Measurements from ENCODE around the gene PLPPR2. TPM values are rescaled to one million over a fixed set of nuclear protein-coding genes. Genes with fewer than 3 reads are reported as not detected.

Gene PLPPR2
- total RNA-seq, 1 experiment from 2014 or later: 7.5 TPM

DNA sequence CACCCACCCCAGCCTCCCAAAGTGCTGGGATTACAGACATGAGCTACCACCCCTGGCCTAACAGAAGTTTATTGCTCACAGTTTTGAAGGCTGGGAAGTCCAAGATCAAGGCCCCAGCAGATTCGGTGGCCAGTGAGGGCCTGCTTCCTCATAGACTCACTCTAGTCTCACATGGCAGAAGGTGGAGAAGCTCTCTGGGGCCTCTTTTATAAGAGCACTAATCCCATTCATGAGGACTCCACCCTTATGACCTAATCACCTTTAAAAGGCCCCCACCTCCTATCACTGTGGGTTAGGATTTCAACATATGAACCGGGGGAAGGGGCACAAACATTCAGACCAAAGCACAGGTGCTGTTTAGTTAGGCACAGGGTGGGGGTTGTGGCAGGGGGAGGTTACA is 12.3 kb downstream of the PLPPR2 start:
- ATAC-seq (no peak), DNase-seq (ENCODE audit: low spot score) (no peak)
- Mint-ChIP-seq H3K27ac (no peak overlapping the region), H3K4me3 (no peak overlapping the region), H3K27me3 (ENCODE audit: low read depth) (no peaks in the 10 kb centered on the region), H3K9me3 (no peaks in the 10 kb centered on the region), H3K4me1 (peaks cover 1% of the 10 kb centered on the region; the same call in 1 of the 2 replicates), H3K36me3 (peaks cover 3% of the 10 kb centered on the region; the same call in 1 of the 2 replicates)
- POLR2A ChIA-PET: no interaction called here
- TF ChIP-seq, protein P1, sequence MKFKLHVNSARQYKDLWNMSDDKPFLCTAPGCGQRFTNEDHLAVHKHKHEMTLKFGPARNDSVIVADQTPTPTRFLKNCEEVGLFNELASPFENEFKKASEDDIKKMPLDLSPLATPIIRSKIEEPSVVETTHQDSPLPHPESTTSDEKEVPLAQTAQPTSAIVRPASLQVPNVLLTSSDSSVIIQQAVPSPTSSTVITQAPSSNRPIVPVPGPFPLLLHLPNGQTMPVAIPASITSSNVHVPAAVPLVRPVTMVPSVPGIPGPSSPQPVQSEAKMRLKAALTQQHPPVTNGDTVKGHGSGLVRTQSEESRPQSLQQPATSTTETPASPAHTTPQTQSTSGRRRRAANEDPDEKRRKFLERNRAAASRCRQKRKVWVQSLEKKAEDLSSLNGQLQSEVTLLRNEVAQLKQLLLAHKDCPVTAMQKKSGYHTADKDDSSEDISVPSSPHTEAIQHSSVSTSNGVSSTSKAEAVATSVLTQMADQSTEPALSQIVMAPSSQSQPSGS (CRISPR knock-in tag; IDR thresholded peaks at IDR 0.05; ENCODE audit: borderline replicate concordance, low read depth): no peak
- TF ChIP-seq NR3C1 (CRISPR knock-in tag; conservative IDR thresholded peaks at IDR 0.05; ENCODE audit: low read depth) (no peak), ZNF423 (CRISPR knock-in tag; IDR thresholded peaks at IDR 0.05) (no peak), TP53 (CRISPR knock-in tag; IDR thresholded peaks at IDR 0.05) (no peak), ATF1 (CRISPR knock-in tag; IDR thresholded peaks at IDR 0.05) (no peak), NR2C2 (CRISPR knock-in tag; IDR thresholded peaks at IDR 0.05) (no peak), ETV6 (CRISPR knock-in tag; IDR thresholded peaks at IDR 0.05) (no peak)
- TF ChIP-seq, protein P2, sequence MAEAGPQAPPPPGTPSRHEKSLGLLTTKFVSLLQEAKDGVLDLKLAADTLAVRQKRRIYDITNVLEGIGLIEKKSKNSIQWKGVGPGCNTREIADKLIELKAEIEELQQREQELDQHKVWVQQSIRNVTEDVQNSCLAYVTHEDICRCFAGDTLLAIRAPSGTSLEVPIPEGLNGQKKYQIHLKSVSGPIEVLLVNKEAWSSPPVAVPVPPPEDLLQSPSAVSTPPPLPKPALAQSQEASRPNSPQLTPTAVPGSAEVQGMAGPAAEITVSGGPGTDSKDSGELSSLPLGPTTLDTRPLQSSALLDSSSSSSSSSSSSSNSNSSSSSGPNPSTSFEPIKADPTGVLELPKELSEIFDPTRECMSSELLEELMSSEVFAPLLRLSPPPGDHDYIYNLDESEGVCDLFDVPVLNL (CRISPR knock-in tag; IDR thresholded peaks at IDR 0.05; ENCODE audit: borderline replicate concordance, low read depth): no peak
- CTCF ChIA-PET: interaction anchor here (4.0 kb wide), 1 partner anchor 14 kb away, joined by 22 read pairs; no protein-coding TSS in a partner anchor

DNA sequence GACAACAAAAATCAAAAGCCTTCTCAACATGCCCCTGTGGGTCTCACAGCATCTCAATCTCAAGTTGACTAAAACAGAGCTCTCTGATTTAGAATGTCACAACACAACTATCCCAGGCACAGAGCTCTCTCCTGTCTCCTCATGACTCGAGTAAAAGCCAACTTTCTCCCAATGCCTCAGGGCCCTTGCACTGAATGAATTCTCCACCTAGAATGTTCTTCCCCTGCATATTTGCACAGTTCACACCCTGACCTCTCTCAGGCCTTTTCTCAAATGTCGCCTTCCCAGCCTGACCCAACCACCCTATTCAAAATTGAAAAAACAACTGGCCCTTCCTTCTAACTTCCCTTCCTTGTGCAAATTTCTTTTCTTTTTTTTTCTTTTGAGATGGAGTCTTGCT is 15.5 kb downstream of the PLPPR2 start:
- H3K9me3 Mint-ChIP-seq: no peaks in the 10 kb centered on the region
- POLR2A ChIA-PET: no interaction called here
- no peaks in the 10 kb centered on the region for H3K27me3 Mint-ChIP-seq (ENCODE audit: low read depth)
- H3K27ac Mint-ChIP-seq: no peak overlapping the region
- H3K36me3 Mint-ChIP-seq: peaks cover 3% of the 10 kb centered on the region; the same call in 1 of the 2 replicates
- CTCF ChIA-PET: interaction anchor here (1.2 to 4.0 kb wide), 5 partner anchors 9 to 143 kb away, joined by 3 to 22 read pairs (median 10); no protein-coding TSS in a partner anchor
- H3K4me1 Mint-ChIP-seq: peaks cover 4% of the 10 kb centered on the region; the same call in 1 of the 2 replicates
- no peak for ATAC-seq
- DNase-seq (ENCODE audit: low spot score): no peak
- no peak overlapping the region for H3K4me3 Mint-ChIP-seq
- TF ChIP-seq, protein P3, sequence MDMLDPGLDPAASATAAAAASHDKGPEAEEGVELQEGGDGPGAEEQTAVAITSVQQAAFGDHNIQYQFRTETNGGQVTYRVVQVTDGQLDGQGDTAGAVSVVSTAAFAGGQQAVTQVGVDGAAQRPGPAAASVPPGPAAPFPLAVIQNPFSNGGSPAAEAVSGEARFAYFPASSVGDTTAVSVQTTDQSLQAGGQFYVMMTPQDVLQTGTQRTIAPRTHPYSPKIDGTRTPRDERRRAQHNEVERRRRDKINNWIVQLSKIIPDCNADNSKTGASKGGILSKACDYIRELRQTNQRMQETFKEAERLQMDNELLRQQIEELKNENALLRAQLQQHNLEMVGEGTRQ (CRISPR knock-in tag; IDR thresholded peaks at IDR 0.05): no peak
- TF ChIP-seq, protein P4, sequence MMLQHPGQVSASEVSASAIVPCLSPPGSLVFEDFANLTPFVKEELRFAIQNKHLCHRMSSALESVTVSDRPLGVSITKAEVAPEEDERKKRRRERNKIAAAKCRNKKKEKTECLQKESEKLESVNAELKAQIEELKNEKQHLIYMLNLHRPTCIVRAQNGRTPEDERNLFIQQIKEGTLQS (CRISPR knock-in tag; conservative IDR thresholded peaks at IDR 0.05): no peak
- no peak for TF ChIP-seq ZNF138 (CRISPR knock-in tag; conservative IDR thresholded peaks at IDR 0.05)
- TF ChIP-seq FOXP1 (CRISPR knock-in tag; IDR thresholded peaks at IDR 0.05; ENCODE audit: borderline replicate concordance): no peak
- no peak for TF ChIP-seq SP1 (CRISPR knock-in tag; conservative IDR thresholded peaks at IDR 0.05)
- TF ChIP-seq ZNF671 (CRISPR knock-in tag; IDR thresholded peaks at IDR 0.05): no peak
- TF ChIP-seq JAZF1 (CRISPR knock-in tag; IDR thresholded peaks at IDR 0.05): no peak
- TF ChIP-seq, protein P5, sequence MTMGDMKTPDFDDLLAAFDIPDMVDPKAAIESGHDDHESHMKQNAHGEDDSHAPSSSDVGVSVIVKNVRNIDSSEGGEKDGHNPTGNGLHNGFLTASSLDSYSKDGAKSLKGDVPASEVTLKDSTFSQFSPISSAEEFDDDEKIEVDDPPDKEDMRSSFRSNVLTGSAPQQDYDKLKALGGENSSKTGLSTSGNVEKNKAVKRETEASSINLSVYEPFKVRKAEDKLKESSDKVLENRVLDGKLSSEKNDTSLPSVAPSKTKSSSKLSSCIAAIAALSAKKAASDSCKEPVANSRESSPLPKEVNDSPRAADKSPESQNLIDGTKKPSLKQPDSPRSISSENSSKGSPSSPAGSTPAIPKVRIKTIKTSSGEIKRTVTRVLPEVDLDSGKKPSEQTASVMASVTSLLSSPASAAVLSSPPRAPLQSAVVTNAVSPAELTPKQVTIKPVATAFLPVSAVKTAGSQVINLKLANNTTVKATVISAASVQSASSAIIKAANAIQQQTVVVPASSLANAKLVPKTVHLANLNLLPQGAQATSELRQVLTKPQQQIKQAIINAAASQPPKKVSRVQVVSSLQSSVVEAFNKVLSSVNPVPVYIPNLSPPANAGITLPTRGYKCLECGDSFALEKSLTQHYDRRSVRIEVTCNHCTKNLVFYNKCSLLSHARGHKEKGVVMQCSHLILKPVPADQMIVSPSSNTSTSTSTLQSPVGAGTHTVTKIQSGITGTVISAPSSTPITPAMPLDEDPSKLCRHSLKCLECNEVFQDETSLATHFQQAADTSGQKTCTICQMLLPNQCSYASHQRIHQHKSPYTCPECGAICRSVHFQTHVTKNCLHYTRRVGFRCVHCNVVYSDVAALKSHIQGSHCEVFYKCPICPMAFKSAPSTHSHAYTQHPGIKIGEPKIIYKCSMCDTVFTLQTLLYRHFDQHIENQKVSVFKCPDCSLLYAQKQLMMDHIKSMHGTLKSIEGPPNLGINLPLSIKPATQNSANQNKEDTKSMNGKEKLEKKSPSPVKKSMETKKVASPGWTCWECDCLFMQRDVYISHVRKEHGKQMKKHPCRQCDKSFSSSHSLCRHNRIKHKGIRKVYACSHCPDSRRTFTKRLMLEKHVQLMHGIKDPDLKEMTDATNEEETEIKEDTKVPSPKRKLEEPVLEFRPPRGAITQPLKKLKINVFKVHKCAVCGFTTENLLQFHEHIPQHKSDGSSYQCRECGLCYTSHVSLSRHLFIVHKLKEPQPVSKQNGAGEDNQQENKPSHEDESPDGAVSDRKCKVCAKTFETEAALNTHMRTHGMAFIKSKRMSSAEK (CRISPR knock-in tag; IDR thresholded peaks at IDR 0.05; ENCODE audit: borderline replicate concordance): no peak
- TF ChIP-seq GABPB1 (CRISPR knock-in tag; IDR thresholded peaks at IDR 0.05): no peak
- no peak for TF ChIP-seq MXD4 (CRISPR knock-in tag; IDR thresholded peaks at IDR 0.05; ENCODE audit: borderline replicate concordance)
- TF ChIP-seq, protein P6, sequence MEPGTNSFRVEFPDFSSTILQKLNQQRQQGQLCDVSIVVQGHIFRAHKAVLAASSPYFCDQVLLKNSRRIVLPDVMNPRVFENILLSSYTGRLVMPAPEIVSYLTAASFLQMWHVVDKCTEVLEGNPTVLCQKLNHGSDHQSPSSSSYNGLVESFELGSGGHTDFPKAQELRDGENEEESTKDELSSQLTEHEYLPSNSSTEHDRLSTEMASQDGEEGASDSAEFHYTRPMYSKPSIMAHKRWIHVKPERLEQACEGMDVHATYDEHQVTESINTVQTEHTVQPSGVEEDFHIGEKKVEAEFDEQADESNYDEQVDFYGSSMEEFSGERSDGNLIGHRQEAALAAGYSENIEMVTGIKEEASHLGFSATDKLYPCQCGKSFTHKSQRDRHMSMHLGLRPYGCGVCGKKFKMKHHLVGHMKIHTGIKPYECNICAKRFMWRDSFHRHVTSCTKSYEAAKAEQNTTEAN (CRISPR knock-in tag; IDR thresholded peaks at IDR 0.05): no peak
- TF ChIP-seq ZNF416 (CRISPR knock-in tag; IDR thresholded peaks at IDR 0.05): no peak
- no peak for TF ChIP-seq NFYB (CRISPR knock-in tag; conservative IDR thresholded peaks at IDR 0.05; ENCODE audit: low read depth)
- TF ChIP-seq ZNF232 (CRISPR knock-in tag; IDR thresholded peaks at IDR 0.05): no peak
- no peak for TF ChIP-seq CREB1 (CRISPR knock-in tag; IDR thresholded peaks at IDR 0.05)
- TF ChIP-seq FOXJ3 (CRISPR knock-in tag; IDR thresholded peaks at IDR 0.05; ENCODE audit: borderline replicate concordance): no peak
- TF ChIP-seq NR3C1 (CRISPR knock-in tag; conservative IDR thresholded peaks at IDR 0.05; ENCODE audit: low read depth): no peak

All from WTC11 (cell line).